Measurements from ENCODE around the gene LRIG3.
"Not testable (repeated sequence)": the region's sequence is repeated elsewhere in the genome, so short reads cannot be mapped to it uniquely, and the experiment has no call there.

LRIG3 gene

GRCh38 chr12:58906917-58907316 lies 13.4 kb downstream of the LRIG3 start:
- no peak for DNase-seq (ENCODE audit: low read depth in 2 of 2, low spot score in 1 of 2)

DNA sequence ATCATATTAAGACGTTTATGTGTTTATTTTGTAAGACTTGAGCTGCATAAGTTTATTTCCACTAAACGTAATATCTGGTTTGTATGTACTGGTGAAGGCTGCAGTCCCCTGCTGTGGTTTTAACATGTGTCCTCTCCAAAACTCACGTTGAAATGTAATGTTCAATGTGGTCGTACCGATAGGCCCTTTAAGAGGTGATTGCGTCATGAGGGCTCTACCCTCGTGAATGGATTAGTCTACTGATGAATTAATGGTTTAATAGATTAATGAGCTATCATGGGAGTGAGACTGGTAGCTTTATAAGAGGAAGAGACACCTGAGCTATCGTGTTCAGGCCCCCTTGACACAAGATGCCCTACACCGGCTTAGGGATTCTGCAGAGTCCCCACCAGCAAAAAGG lies 14.9 kb downstream of the LRIG3 start:
- DNase-seq (ENCODE audit: low read depth in 2 of 2, low spot score in 1 of 2), result no peak

DNA sequence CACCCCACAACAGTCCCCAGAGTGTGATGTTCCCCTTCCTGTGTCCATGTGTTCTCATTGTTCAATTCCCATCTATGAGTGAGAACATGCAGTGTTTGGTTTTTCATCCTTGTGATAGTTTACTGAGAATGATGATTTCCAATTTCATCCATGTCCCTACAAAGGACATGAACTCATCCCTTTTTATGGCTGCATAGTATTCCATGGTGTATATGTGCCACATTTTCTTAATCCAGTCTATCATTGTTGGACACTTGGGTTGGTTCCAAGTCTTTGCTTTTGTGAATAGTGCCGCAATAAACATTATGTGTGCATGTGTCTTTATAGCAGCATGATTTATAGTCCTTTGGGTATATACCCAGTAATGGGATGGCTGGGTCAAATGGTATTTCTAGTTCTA lies 17.6 kb downstream of the LRIG3 start:
- not testable (repeated sequence) for DNase-seq (ENCODE audit: low read depth in 2 of 2, low spot score in 1 of 2)

DNA sequence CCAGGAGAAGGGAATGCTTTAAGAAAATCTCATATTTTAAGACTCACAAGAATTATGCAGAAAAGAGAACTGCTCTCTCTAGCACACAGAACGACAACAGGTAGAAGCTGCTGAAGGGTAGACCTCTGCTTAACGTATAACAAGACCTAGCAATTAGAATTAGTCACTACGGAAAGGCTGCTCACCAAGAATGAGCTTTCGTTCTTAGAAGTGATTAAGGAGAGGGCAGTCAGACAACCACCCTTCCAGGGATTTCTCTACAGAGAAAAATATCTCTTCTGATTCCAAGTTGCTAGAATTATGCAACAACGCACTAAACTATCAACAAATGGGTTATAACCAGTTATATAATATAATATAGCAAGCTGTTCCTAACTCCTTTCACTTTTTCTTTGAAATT lies 18.6 kb downstream of the LRIG3 start:
- DNase-seq (ENCODE audit: low read depth in 2 of 2, low spot score in 1 of 2), result no peak

DNA sequence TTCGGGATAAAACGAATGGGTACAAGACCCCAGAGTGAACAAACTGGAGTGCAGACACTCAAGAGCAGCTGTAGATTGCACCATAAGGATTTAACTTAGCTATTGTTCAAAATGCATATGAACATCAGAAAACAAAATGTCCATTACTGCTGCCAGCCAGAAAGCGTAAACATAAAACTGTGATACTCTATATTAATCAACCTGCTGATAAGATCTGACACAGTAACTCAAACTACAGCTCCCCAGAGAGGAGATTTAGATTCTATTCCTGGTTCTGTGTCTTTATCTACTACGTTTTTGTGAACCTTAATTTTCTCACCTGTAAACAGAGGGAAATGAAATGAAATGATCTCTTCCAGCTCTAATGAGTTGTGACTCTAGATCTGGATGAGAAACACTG lies 22.3 kb downstream of the LRIG3 start:
- DNase-seq (ENCODE audit: low read depth in 2 of 2, low spot score in 1 of 2), result no peak

DNA sequence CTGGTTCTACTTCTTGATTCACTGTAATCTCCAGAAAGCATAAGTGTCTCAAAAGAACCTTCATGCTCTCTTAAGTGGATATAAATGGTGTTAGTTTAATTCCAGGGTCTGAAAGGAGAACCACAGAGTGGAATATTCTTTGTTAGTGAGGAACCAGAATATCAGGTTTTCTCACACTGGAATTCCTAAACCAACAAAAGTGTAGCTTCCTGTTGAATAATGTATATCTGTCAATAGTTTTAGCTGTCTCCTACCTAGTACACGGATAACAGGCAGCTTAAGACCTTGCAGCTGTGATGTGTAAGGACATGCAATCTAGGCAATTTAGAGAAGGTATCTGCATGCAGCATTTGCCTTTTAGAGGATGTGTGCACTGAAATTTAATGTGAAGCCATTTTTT lies 24.0 kb downstream of the LRIG3 start:
- DNase-seq (ENCODE audit: low read depth in 2 of 2, low spot score in 1 of 2), result no peak

DNA sequence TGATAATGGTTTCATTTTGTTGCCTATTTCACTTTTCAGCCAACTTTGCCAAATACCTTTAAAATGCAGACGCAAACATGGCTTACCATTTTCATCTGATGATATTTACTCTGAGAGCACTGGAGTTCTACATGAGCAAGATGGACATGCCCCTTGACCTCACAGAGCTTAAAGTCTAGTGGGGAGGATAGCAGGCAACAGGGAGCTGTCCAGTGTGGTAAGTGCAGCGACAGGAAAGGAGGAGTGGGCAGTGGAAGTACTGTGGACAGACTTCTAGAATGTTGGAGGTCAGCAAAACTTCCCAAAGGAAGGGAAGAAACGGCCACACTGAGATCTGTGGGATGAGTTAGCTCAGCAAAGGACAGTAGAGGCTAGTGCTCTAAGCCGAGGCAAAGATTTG lies 25.3 kb downstream of the LRIG3 start:
- DNase-seq (ENCODE audit: low read depth in 2 of 2, low spot score in 1 of 2), result no peak

DNA sequence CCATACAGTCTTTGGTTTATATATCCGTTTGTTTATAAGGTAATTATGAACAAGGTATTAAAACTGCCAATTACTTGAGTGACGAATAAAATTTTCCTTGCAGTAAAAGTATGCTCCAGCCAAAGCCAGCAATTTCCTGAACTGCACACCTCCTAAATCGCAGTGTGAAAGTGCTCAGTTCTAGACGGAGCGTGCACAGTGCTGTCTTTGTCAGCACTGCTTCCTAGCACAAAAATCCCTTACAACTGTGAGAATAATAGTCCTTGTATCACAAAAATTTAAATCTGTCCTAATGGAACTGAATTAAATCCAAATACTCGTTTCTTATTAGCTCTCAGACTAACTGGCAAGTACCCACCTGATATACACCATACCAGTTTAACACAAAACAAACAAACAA lies 26.3 kb downstream of the LRIG3 start:
- no peak for DNase-seq (ENCODE audit: low read depth in 2 of 2, low spot score in 1 of 2)

- DNase-seq (ENCODE audit: low read depth in 2 of 2, low spot score in 1 of 2), result no peak
Observed at GRCh38 chr12:58893495-58893894, 26.8 kb downstream of the LRIG3 start.

GRCh38 chr12:58889557-58889956 lies 30.7 kb downstream of the LRIG3 start:
- no peak for DNase-seq (ENCODE audit: low read depth in 2 of 2, low spot score in 1 of 2)

GRCh38 chr12:58888131-58888783 lies 32.0 kb downstream of the LRIG3 start:
- no peak for DNase-seq (ENCODE audit: low read depth in 2 of 2, low spot score in 1 of 2)

DNA sequence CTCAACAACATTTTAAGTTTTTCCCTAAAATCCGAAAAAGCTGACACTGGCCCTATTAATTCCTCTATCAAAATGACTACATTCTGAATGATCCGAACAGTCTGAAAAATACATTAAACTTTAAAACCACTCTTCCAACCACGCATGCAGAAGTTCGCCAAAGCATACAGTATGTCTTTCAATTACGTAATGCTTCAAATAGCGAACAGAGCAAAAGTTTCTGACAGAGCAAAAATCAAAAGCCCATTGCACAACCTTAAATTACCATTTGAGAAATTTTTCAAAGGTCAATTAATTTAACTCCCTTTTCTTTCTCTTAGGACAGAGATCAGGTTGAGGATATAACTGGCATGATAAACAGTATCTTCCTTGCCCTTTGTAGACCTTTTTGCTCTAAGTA lies 33.2 kb downstream of the LRIG3 start:
- DNase-seq (ENCODE audit: low read depth in 2 of 2, low spot score in 1 of 2), result no peak

GRCh38 chr12:58886474-58886873 lies 33.8 kb downstream of the LRIG3 start:
- DNase-seq (ENCODE audit: low read depth in 2 of 2, low spot score in 1 of 2), result no peak

DNA sequence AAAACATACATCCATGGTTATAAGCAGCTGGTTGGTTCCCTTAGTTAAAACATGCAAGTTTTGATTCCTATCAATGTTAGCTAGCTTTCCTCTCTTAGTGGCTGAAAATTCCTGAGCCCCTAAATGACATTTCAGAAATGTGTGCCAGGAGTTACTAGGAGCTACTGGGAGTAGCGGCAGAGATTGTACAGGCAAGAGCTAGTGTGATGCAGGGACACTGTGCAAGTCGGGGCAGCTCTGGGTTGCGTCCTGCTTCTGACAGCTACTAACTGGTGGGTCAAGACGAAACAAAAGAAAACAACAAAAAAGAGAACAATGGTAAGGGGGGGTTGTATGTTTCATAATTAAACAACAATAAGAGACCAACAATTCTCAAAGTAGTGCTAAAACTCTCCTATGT lies 35.4 kb downstream of the LRIG3 start:
- no peak for DNase-seq (ENCODE audit: low read depth in 2 of 2, low spot score in 1 of 2)

DNA sequence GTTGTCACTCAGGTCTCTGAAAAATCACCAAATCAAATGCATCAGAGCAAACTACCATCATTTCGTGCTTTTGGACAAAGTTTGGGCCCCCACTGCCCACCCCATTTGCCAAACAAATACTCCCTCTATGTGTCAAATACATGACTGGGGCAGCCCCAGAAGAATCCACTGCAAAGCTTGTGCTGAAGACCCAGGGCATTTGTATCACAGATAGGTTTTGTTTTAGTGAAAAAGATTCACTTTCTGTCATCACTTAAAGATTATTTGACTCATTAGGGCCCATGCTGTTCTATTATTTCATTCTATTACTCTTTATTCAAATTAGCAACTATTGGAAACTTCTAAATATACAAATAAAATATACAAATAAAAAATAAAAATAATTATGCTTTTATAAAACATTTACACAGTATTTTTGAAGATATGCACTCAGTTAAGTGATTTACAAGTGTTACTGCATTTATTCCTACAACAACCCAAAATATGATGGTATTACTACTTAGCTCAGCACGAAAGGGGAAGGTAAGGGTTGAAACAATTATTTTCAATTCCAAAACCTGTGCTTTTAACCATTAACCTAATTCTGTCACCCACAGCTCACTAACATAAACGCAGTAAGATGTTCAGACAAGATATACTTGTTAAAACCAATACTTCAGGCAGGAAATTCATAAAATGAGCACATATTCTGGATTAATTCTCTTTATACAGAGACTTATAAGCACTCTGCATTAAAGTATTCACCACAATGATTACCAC lies 36.5 kb downstream of the LRIG3 start:
- DNase-seq (ENCODE audit: low read depth in 2 of 2, low spot score in 1 of 2), result no peak

DNA sequence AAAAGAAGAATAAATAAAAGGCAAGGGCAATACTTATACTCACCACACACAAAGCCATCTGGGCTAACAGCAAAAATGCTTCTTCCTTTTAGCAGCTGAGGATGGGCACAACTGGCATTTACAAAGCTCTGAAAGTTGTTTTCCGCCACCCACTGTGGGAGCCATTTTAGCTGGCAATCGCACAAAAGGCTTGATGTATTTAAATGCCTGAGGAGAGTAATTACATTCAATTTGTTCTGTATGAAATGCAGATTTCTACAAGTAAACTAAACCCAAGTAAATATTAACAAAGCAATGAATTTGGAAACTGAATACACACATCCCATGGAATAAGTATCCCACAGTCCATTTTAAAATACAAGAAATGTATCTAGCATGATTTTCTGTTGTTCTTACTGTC lies 37.5 kb downstream of the LRIG3 start:
- DNase-seq (ENCODE audit: low read depth in 2 of 2, low spot score in 1 of 2), result no peak

DNA sequence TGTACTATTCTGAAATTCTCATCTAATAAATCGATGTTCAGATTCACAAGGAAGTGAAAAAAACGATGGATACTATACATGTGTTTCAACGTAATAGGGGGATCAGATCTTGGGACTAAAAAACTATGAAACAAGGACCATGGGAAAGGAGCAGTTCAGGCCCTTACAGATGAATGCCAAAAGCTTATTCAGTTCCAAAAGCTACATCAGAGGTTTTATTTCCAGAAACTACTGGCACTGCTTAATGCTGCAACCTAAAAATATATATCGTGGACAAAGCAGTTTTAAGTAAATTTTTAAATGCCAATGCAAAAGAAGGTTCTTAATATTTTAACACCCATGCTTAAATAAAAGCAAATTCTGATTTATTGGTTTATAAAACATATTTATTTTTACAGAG lies 38.5 kb downstream of the LRIG3 start:
- DNase-seq (ENCODE audit: low read depth in 2 of 2, low spot score in 1 of 2), result no peak

DNA sequence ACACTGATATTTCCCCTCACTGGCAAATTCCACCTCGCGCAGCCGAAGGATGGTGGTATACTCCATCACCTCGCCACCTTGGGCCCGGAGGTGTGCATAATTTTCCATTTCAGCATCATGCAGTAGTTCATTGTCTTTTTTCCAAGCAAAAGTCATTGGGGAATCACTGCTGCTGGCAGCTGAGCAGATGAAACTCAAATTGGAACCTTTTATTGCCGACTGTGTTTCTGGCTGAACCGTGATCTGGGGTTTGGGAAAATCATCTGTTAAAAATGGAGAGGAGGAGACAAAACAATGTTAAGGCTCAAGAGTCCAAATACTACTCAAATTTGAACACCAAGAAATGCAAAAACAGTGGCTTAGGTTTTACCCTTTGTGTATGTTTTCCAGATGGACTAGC lies 39.7 kb downstream of the LRIG3 start:
- no peak for DNase-seq (ENCODE audit: low read depth in 2 of 2, low spot score in 1 of 2)

- DNase-seq (ENCODE audit: low read depth in 2 of 2, low spot score in 1 of 2), result no peak
Observed at GRCh38 chr12:58877243-58877743, 43.0 kb downstream of the LRIG3 start.

DNA sequence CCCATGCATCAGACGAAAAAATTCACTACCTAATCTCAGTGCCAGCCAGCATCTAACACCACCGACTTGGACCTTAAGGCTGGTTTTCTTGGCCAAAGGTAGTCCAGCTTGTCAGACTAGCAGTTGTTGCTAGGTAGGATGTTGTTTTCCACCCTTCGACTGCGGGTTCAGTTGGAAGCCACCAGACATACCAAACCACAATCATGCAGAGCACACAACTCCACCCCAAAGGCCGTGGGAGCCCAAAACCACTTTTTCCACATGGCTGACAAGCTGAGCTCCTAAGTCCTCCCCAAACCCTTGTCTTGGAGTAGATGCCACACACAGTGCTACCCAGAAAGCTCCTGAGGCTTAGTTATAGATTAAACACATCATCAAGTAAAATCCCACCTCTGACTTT lies 46.8 kb downstream of the LRIG3 start:
- no peak for DNase-seq (ENCODE audit: low read depth in 2 of 2, low spot score in 1 of 2)

GRCh38 chr12:58871556-58871955 lies 48.7 kb downstream of the LRIG3 start:
- no peak for DNase-seq (ENCODE audit: low read depth in 2 of 2, low spot score in 1 of 2)

- no peak for DNase-seq (ENCODE audit: low read depth in 2 of 2, low spot score in 1 of 2)
Observed at GRCh38 chr12:58870595-58870994, 49.7 kb downstream of the LRIG3 start.

GRCh38 chr12:58860788-58861240 lies 59.5 kb downstream of the LRIG3 start:
- no peak for DNase-seq (ENCODE audit: low read depth in 2 of 2, low spot score in 1 of 2)

All from stimulated activated CD8-positive, alpha-beta memory T cell treated with anti-CD3 and anti-CD28 coated beads, Interleukin-4, amount 100 ng/mL, for 1 hour (primary cell).